SK-N-SH treated with all-trans-retinoic acid at 6 μM for 48 hours (cell line): ENCODE data around the gene DGAT2L6.

Source experiments
- ATAC-seq: fragments of 200-7000 bp; cut with Tn5 transposase; 3 replicates; pipeline ENCODE4 v1.9.1; 2020; ENCODE audit warnings: mild to moderate bottlenecking, moderate library complexity
- ARNTL ChIP-seq: fragments of 450-650 bp; formaldehyde crosslinking; IDR thresholded peaks from 2 replicates; pipeline ENCODE4 v1.5.0; 2020; ENCODE audit warnings: low read depth, mild to moderate bottlenecking, moderate library complexity, borderline replicate concordance
- CREB5 ChIP-seq: fragments of 250-450 bp; sonication (Bioruptor Pico); IDR thresholded peaks from 2 replicates; pipeline ENCODE4 v1.5.1; 2020; ENCODE audit warnings: low read depth, mild to moderate bottlenecking, moderate library complexity
- CSDC2 ChIP-seq: fragments of 250-450 bp; sonication (Bioruptor Pico); IDR thresholded peaks from 2 replicates; pipeline ENCODE4 v1.5.0; 2020; ENCODE audit warnings: mild to moderate bottlenecking, moderate library complexity
- CSRNP3 ChIP-seq: fragments of 250-450 bp; sonication (Bioruptor Pico); IDR thresholded peaks from 2 replicates; pipeline ENCODE4 v1.5.1; 2021; ENCODE audit warnings: mild to moderate bottlenecking, moderate library complexity
- ESRRG ChIP-seq: fragments of 250-450 bp; sonication (Bioruptor Pico); IDR thresholded peaks from 2 replicates; pipeline ENCODE4 v1.6.1; 2021; ENCODE audit warnings: mild to moderate bottlenecking
- GLIS3 ChIP-seq: fragments of 250-450 bp; sonication (Bioruptor Pico); IDR thresholded peaks from 2 replicates; pipeline ENCODE4 v1.5.0; 2020; ENCODE audit warnings: mild to moderate bottlenecking, moderate library complexity
- ISL1 ChIP-seq: fragments of 250-450 bp; sonication (Bioruptor Pico); IDR thresholded peaks from 2 replicates; pipeline ENCODE4 v2.1.2; 2022; ENCODE audit warnings: mild to moderate bottlenecking, moderate library complexity
- OSR1 ChIP-seq: fragments of 250-450 bp; sonication (Bioruptor Pico); IDR thresholded peaks from 2 replicates; pipeline ENCODE4 v1.8.0; 2022; ENCODE audit warnings: moderate library complexity, mild to moderate bottlenecking, inconsistent platforms
- PATZ1 ChIP-seq: fragments of 250-450 bp; sonication (Bioruptor Pico); IDR thresholded peaks from 2 replicates; pipeline ENCODE4 v1.8.0; 2020; ENCODE audit warnings: mild to moderate bottlenecking, moderate library complexity, borderline replicate concordance
- POU6F1 ChIP-seq: fragments of 250-450 bp; sonication (Bioruptor Pico); IDR thresholded peaks from 2 replicates; pipeline ENCODE4 v1.8.0; 2021; ENCODE audit warnings: low read depth, mild to moderate bottlenecking, moderate library complexity, borderline replicate concordance
- PPARA ChIP-seq: fragments of 250-450 bp; sonication (Bioruptor Pico); IDR thresholded peaks from 2 replicates; pipeline ENCODE4 v1.5.0; 2020; ENCODE audit warnings: mild to moderate bottlenecking, borderline replicate concordance
- RARB ChIP-seq: fragments of 250-450 bp; sonication (Bioruptor Pico); IDR thresholded peaks from 2 replicates; pipeline ENCODE4 v1.8.0; 2021; ENCODE audit warnings: mild to moderate bottlenecking, moderate library complexity
- SNAI2 ChIP-seq: fragments of 250-450 bp; sonication (Bioruptor Pico); IDR thresholded peaks from 2 replicates; pipeline ENCODE4 v1.5.0; 2020; ENCODE audit warnings: mild to moderate bottlenecking, moderate library complexity
- TCF4 ChIP-seq: fragments of 250-450 bp; sonication (Bioruptor Pico); IDR thresholded peaks from 2 replicates; pipeline ENCODE4 v1.8.0; 2021; ENCODE audit warnings: mild to moderate bottlenecking, moderate library complexity, borderline replicate concordance
- TOX ChIP-seq: fragments of 250-450 bp; sonication (Bioruptor Pico); IDR thresholded peaks from 2 replicates; pipeline ENCODE4 v1.8.0; 2021; ENCODE audit warnings: mild to moderate bottlenecking, moderate library complexity, borderline replicate concordance
- TSHZ2 ChIP-seq: fragments of 250-450 bp; sonication (Bioruptor Pico); IDR thresholded peaks from 2 replicates; pipeline ENCODE4 v1.5.0; 2020; ENCODE audit warnings: mild to moderate bottlenecking, moderate library complexity
- ZC3H10 ChIP-seq: fragments of 250-450 bp; sonication (Bioruptor Pico); IDR thresholded peaks from 2 replicates; pipeline ENCODE4 v1.5.1; 2021; ENCODE audit warnings: mild to moderate bottlenecking, moderate library complexity
- ZFP3 ChIP-seq: fragments of 250-450 bp; sonication (Bioruptor Pico); IDR thresholded peaks from 2 replicates; pipeline ENCODE4 v1.5.0; 2020; ENCODE audit warnings: mild to moderate bottlenecking, moderate library complexity
- ZFP30 ChIP-seq: fragments of 450-650 bp; formaldehyde crosslinking; IDR thresholded peaks from 2 replicates; pipeline ENCODE4 v1.5.0; 2022; ENCODE audit warnings: mild to moderate bottlenecking, moderate library complexity
- ZNF565 ChIP-seq: fragments of 450-650 bp; formaldehyde crosslinking; conservative IDR thresholded peaks from 2 replicates; pipeline ENCODE4 v1.5.0; 2020; ENCODE audit warnings: low read depth, mild to moderate bottlenecking, moderate library complexity
- ZNF70 ChIP-seq: fragments of 450-650 bp; formaldehyde crosslinking; IDR thresholded peaks from 2 replicates; pipeline ENCODE4 v1.5.0; 2020; ENCODE audit warnings: mild to moderate bottlenecking, moderate library complexity
- ZNF8 ChIP-seq: fragments of 450-650 bp; formaldehyde crosslinking; IDR thresholded peaks from 2 replicates; pipeline ENCODE4 v1.5.0; 2020; ENCODE audit warnings: mild to moderate bottlenecking, moderate library complexity

The DGAT2L6 gene

GRCh38 chrX:70175338-70175737, 1.9 kb upstream of the DGAT2L6 start:
- no peak for ATAC-seq
- no peak for TF ChIP-seq ISL1 (CRISPR knock-in tag)
- TF ChIP-seq TOX = no peak
- no peak for TF ChIP-seq ZNF70
- no peak for TF ChIP-seq CSDC2 (CRISPR knock-in tag)
- no peak for TF ChIP-seq GLIS3 (CRISPR knock-in tag)
- TF ChIP-seq TSHZ2 (CRISPR knock-in tag) = no peak
- no peak for TF ChIP-seq TCF4 (CRISPR knock-in tag)
- no peak for TF ChIP-seq SNAI2 (CRISPR knock-in tag)
- TF ChIP-seq ESRRG (CRISPR knock-in tag) = no peak
- no peak for TF ChIP-seq OSR1 (CRISPR knock-in tag)
- no peak for TF ChIP-seq CREB5 (CRISPR knock-in tag)
- no peak for TF ChIP-seq CSRNP3 (CRISPR knock-in tag)
- no peak for TF ChIP-seq ZNF565 (CRISPR knock-in tag)
- TF ChIP-seq ZFP30 (CRISPR knock-in tag) = no peak
- TF ChIP-seq POU6F1 (CRISPR knock-in tag) = no peak
- no peak for TF ChIP-seq ARNTL (CRISPR knock-in tag)
- TF ChIP-seq ZFP3 = no peak
- TF ChIP-seq ZC3H10 (CRISPR knock-in tag) = no peak
- no peak for TF ChIP-seq ZNF8 (CRISPR knock-in tag)
- no peak for TF ChIP-seq RARB
- TF ChIP-seq, all 23 proteins: peak for 0

- TF ChIP-seq ISL1 (CRISPR knock-in tag) = no peak
- TF ChIP-seq CREB5 (CRISPR knock-in tag) = no peak
- no peak for TF ChIP-seq GLIS3 (CRISPR knock-in tag)
- no peak for TF ChIP-seq CSDC2 (CRISPR knock-in tag)
- no peak for TF ChIP-seq OSR1 (CRISPR knock-in tag)
- TF ChIP-seq PPARA (CRISPR knock-in tag) = no peak
- no peak for TF ChIP-seq PATZ1 (CRISPR knock-in tag)
- no peak for TF ChIP-seq TSHZ2 (CRISPR knock-in tag)
- TF ChIP-seq ZFP3 = no peak
- ATAC-seq = no peak
Observed at GRCh38 chrX:70183091-70183490, 5.8 kb downstream of the DGAT2L6 start.
